Esophagus muscularis mucosa (tissue), 3 donors: ENCODE data around the gene KRT80.

Source experiments
- CTCF ChIP-seq, 3 experiments: fragments of 200-600 bp in 2 of 3; fragments of 450-650 bp in 1 of 3; sonication (generic) in 2 of 3; IDR thresholded peaks; one replicate each; pipeline ENCODE4 v1.5.1; 2017 to 2019; ENCODE audit warnings: antibody characterized with exemption in 3 of 3, mild to moderate bottlenecking in 2 of 3, moderate library complexity in 1 of 3
- POLR2A ChIP-seq: fragments of 450-650 bp; IDR thresholded peaks from one replicate; pipeline ENCODE4 v1.6.1; 2017; ENCODE audit warnings: antibody characterized with exemption, moderate library complexity, mild to moderate bottlenecking, low read depth

GRCh38 chr12:52147964-52148463 is 43.8 kb downstream of the KRT80 start:
- TF ChIP-seq CTCF (IDR thresholded peaks at IDR 0.05) (no peak), POLR2A (no peak)
